Measurements from ENCODE around the gene KIF16B. TPM values are rescaled to one million over a fixed set of nuclear protein-coding genes. Genes with fewer than 3 reads are reported as not detected.

The KIF16B gene
- total and polyA plus RNA-seq, 2 of the 8 experiments (the other 6 are each of a cell fraction or from before 2014, with no cell fraction given): 3.0 to 9.2 TPM

DNA sequence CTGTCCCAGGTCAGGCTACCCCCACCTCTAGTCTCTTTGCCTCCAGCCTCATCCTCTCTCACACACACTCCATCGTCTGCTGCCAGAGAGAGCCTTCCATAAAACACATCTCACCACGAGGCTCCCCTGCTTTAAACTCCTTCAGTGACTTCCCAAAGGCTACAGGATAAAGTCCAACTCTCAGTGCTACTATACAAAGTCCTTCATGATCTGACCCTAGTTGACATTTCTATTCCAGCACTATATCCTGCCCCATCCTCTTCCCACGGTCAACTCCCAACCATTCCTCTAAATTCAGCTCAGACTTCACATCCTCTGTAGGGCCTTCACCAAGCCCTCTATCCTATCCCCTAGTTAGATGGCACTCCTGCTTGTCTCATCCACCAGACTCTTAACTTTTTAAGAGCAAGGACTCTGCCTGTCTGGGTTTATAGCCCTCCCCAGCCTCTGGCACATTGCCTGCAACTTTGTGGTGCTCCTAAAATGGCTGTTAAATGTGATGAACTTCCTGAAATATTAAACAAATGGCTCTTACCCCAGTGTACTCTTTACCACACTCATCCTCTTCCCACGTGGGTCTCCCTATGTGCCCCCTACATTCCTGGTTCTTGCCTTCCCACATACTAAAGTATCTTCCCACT, 36.1 kb downstream of the KIF16B start:
- DNase-seq (ENCODE audit: low read depth in 1 of 2, low spot score in 2 of 2) (no peak), FAIRE-seq (no peak)
- ChIA-PET CTCF (ENCODE audit: partially characterized antibody) (no interaction called here), POLR2A (ENCODE audit: partially characterized antibody) (no interaction called here)
- Histone ChIP-seq H3K4me3 (ENCODE audit: extremely low read depth in 1 of 4, insufficient read depth in 2 of 4, low read depth in 3 of 4, low read length in 4 of 4) (no peak overlapping the region), H3K36me3 (ENCODE audit: control insufficient read depth in 2 of 4, insufficient read depth in 4 of 4, low read length in 3 of 4) (no peaks in the 10 kb centered on the region), H4K5ac (ENCODE audit: insufficient read length, low read depth, low read length) (no peak overlapping the region), H3K23me2 (ENCODE audit: low read depth, low read length) (no peaks in the 10 kb centered on the region), H3K79me2 (ENCODE audit: control insufficient read depth in 1 of 2, insufficient read depth in 2 of 2, low read length in 2 of 2) (no peaks in the 10 kb centered on the region), H3K56ac (replicated peaks; ENCODE audit: insufficient read length, low read depth, low read length) (no peak overlapping the region), H2BK5ac (ENCODE audit: low read depth, low read length) (no peak overlapping the region), H2BK20ac (ENCODE audit: low read length) (no peak overlapping the region), H3K27me3 (replicated peaks in 1 of 4; ENCODE audit: control insufficient read depth in 3 of 4, extremely low read depth in 1 of 4, insufficient read depth in 3 of 4, low read length in 3 of 4) (no peaks in the 10 kb centered on the region), H3K9ac (replicated peaks in 1 of 4; ENCODE audit: extremely low read depth in 1 of 4, low read depth in 3 of 4, low read length in 3 of 4) (no peak overlapping the region), H3K27ac (ENCODE audit: low read depth, low read length) (no peak overlapping the region), H4K91ac (replicated peaks; ENCODE audit: insufficient read length, low read length) (no peak overlapping the region), H3K14ac (ENCODE audit: insufficient read length) (no peak overlapping the region), H2AFZ (ENCODE audit: low read length) (no peak overlapping the region), H2AK5ac (ENCODE audit: low read depth, low read length) (no peak overlapping the region), H4K8ac (ENCODE audit: extremely low read depth, insufficient read depth, low read length) (no peak overlapping the region; the same call in 1 of the 2 replicates), H2BK120ac (replicated peaks; ENCODE audit: low read depth, low read length) (no peak overlapping the region), H2BK12ac (ENCODE audit: low read depth, low read length) (no peak overlapping the region), H3K4me2 (ENCODE audit: insufficient read depth in 1 of 2, low read depth in 2 of 2, low read length in 2 of 2) (no peak overlapping the region), H2BK15ac (ENCODE audit: low read length) (no peak overlapping the region), H3K4me1 (replicated peaks in 1 of 4; ENCODE audit: control insufficient read depth in 3 of 4, insufficient read depth in 4 of 4, low read length in 3 of 4) (no peaks in the 10 kb centered on the region), H3K4ac (replicated peaks; ENCODE audit: insufficient read length, low read depth, low read length) (no peak overlapping the region), H3K18ac (ENCODE audit: extremely low read depth, low read length) (no peak overlapping the region), H4K20me1 (replicated peaks in 1 of 2; ENCODE audit: control insufficient read depth in 1 of 2, insufficient read depth in 2 of 2, low read length in 2 of 2) (no peaks in the 10 kb centered on the region), H3K9me3 (ENCODE audit: insufficient read depth in 2 of 2, low read depth in 1 of 2, low read length in 1 of 2) (no peaks in the 10 kb centered on the region), H3K79me1 (ENCODE audit: low read depth, low read length) (no peaks in the 10 kb centered on the region), H3K23ac (ENCODE audit: insufficient read length) (no peak overlapping the region)
- TF ChIP-seq POLR2AphosphoS5 (IDR thresholded peaks at IDR 0.05; ENCODE audit: low read depth, low read length) (no peak), EGR1 (IDR thresholded peaks at IDR 0.05; ENCODE audit: borderline replicate concordance, low read depth, low read length) (no peak), RFX5 (IDR thresholded peaks at IDR 0.05; ENCODE audit: borderline replicate concordance, low read depth, low read length) (no peak), SP4 (IDR thresholded peaks at IDR 0.05; ENCODE audit: low read length) (no peak), RAD21 (IDR thresholded peaks at IDR 0.05 in 1 of 2, conservative IDR thresholded peaks at IDR 0.05 in 1 of 2; ENCODE audit: low read depth in 2 of 2, low read length in 2 of 2) (no peak), TAF7 (optimal IDR thresholded peaks at IDR 0.05; ENCODE audit: borderline replicate concordance, low read depth, low read length) (no peak)
- WGBS, 2 experiments (ENCODE audit: extremely low coverage in 1 of 2, insufficient coverage in 1 of 2, insufficient read length in 1 of 2, insufficient replicate concordance in 2 of 2, low coverage in 1 of 2, low lambda C conversion rate in 2 of 2, missing lambda C conversion rate in 1 of 2): 92% methylated on average over 4 of the region's 4 CpGs; no CpG with 5 or more reads in 1 of the 2 experiments

Data from H1 (cell line).